Kidney (tissue), 14 donors: Measurements from ENCODE around the gene CPT2. TPM values are rescaled to one million over a fixed set of nuclear protein-coding genes. Genes with fewer than 3 reads are reported as not detected.

Experiments used
- DNase-seq, 5 donors: peaks; one replicate each; pipeline ENCODE4 v3.0.0-alpha.2; 2013 to 2020
- FAIRE-seq: peaks from 2 replicates; lab custom pipeline; 2012; peaks lifted over from hg19 to GRCh38; lab: Jason Lieb, UNC
- H3K27ac ChIP-seq, 2 donors: one replicate each; pipeline ENCODE4 v1.7.0; 2013; ENCODE audit warnings: low read depth in 2 of 2, low read length in 2 of 2, inconsistent platforms in 1 of 2
- H3K27me3 ChIP-seq: one replicate; pipeline ENCODE4 v1.7.1; 2013; ENCODE audit warnings: low read length, inconsistent platforms; ENCODE audit not compliant: control insufficient read depth, insufficient read depth
- H3K36me3 ChIP-seq, 3 donors: one replicate each; pipeline versions ENCODE4 v1.7.0 to v1.7.1; 2013; ENCODE audit warnings: low read length in 3 of 3, control low read depth in 1 of 3, inconsistent platforms in 1 of 3; ENCODE audit not compliant: insufficient read depth in 3 of 3, control insufficient read depth in 2 of 3
- H3K4me1 ChIP-seq, 3 donors: one replicate each; pipeline versions ENCODE4 v1.7.0 to v1.7.1; 2013; ENCODE audit warnings: low read length in 3 of 3, inconsistent platforms in 1 of 3, low read depth in 1 of 3; ENCODE audit not compliant: control insufficient read depth in 2 of 3, insufficient read depth in 2 of 3
- H3K4me3 ChIP-seq, 3 donors: one replicate each; pipeline versions ENCODE4 v1.7.0 to v1.8.1; 2013; ENCODE audit warnings: low read length in 3 of 3, control low read depth in 1 of 3, inconsistent platforms in 1 of 3
- H3K9ac ChIP-seq, 3 donors: one replicate each; pipeline versions ENCODE4 v1.7.0 to v1.7.1; 2013; ENCODE audit warnings: low read length in 3 of 3, control low read depth in 1 of 3, inconsistent platforms in 1 of 3
- H3K9me3 ChIP-seq, 3 donors: one replicate each; pipeline versions ENCODE4 v1.7.0 to v1.7.1; 2013; ENCODE audit warnings: low read length in 3 of 3, control low read depth in 1 of 3, inconsistent platforms in 1 of 3; ENCODE audit not compliant: control insufficient read depth in 2 of 3, insufficient read depth in 1 of 3
- CTCF ChIP-seq: IDR thresholded peaks from 3 replicates; pipeline ENCODE4 v1.5.1; 2012; ENCODE audit warnings: mild to moderate bottlenecking, moderate library complexity, borderline replicate concordance; ENCODE audit not compliant: insufficient read depth; ENCODE audit errors: extremely low read depth
- intact Hi-C: fragments of 100-400 bp; cut with DNase I; formaldehyde crosslinking; loops from one replicate; pipeline ENCODE4 v1.11.1; 2022
- polyA plus RNA-seq: library from polyadenylated mRNA; stranded (reverse); fragments of 350-450 nt; fragmentation: Illumina TruSeq; extraction: RNeasy Lipid Tissue Mini Kit (QIAGEN cat#74804); gene quantifications from one replicate; pipeline ENCODE4 v1.2.3, GENCODE V29; 2014; ENCODE audit warnings: low read depth, low replicate concordance; ENCODE audit not compliant: insufficient read depth
- total RNA-seq: library from RNA; stranded (reverse); fragmentation: NEBNext Ultra II Directional; extraction: Animal tissue kit (Norgen Biotek cat#: 25700); gene quantifications from one replicate; pipeline ENCODE4 v1.2.1, GENCODE V29; 2021
- donor health status: control.
- donor health status: control.
- donor health status: control.
- donor health status: control.
- donor health status: control.
- donor health status: DM: yes; HTN: yes; CAD: no.
- donor health status: Normal renal cell carcinoma (clear cell type).

Gene CPT2
- total and polyA plus RNA-seq, 2 donors from 2014 or later, result 24.2 to 57.7 TPM

DNA sequence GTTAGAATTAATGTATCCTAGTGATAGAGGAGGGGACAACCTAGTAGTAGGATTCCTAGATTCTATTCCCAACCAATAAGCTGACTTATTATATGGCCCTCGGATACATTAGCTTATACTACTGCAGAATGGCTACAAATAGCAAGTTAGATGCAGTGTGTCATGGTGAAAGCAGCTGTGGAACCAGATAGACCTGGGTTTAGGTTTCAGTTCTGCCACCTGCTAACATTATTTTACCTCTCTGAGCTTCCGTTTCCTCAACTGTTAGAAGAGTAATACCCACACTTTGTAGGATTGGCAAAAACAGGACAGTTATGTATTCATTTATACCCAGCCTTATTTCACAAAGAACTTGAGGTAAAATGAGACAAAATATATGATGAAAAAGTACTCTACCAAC lies 63.3 kb downstream of the CPT2 start:
- no peak for FAIRE-seq
- TF ChIP-seq CTCF, result no peak
- H3K9ac ChIP-seq, result no peak overlapping the region
- no peak overlapping the region for H3K27ac ChIP-seq
- H3K9me3 ChIP-seq, result no peaks in the 10 kb centered on the region
- no peaks in the 10 kb centered on the region for H3K27me3 ChIP-seq
- intact Hi-C loops, result no loop called here
- no peak overlapping the region for H3K4me3 ChIP-seq
- H3K36me3 ChIP-seq, result no peaks in the 10 kb centered on the region
- no peaks in the 10 kb centered on the region for H3K4me1 ChIP-seq
- DNase-seq, result no peak

DNA sequence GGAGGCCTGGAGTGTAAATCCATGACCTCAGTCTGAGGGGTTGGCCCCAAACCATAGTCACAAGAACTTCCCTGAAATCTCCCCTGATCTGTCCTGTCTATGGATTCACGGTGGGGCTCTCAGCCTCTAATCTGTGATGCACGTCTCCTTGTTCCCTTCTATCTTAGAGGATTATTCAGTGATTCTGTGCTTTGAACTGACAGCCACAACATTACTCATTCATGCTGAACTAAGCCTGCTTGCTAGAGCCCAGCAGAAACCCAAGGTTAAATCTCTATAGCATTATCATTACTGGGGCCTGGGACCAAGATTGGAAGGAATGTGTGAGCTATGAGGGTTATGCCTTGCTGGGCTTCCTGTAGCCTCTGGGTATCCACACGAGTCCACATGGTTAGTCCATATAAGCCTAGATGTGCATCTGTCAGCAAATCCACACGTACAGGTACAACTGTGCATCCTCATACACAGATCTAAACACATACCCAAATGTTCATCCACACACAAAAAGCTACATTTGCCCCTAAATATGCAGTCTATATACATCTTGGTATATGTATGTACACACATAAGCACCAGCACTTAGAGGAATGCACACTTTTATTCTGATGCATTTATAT lies 64.1 kb downstream of the CPT2 start:
- H3K27ac ChIP-seq, result no peak overlapping the region
- intact Hi-C loops, result no loop called here
- TF ChIP-seq CTCF, result no peak
- H3K27me3 ChIP-seq, result no peaks in the 10 kb centered on the region
- DNase-seq (no peak), FAIRE-seq (no peak)
- H3K9me3 ChIP-seq, result no peaks in the 10 kb centered on the region
- no peak overlapping the region for H3K9ac ChIP-seq
- H3K4me1 ChIP-seq, result no peaks in the 10 kb centered on the region
- H3K36me3 ChIP-seq, result no peaks in the 10 kb centered on the region
- H3K4me3 ChIP-seq, result no peak overlapping the region

- no peak for FAIRE-seq
- intact Hi-C loops, result no loop called here
- TF ChIP-seq CTCF, result no peak
These were observed 65.4 kb downstream of the CPT2 start for GRCh38 chr1:53262000-53262399.

More at GRCh38 chr1:53262000-53262399, 65.4 kb downstream of the CPT2 start:
- H3K4me1 ChIP-seq, result no peaks in the 10 kb centered on the region
- H3K4me3 ChIP-seq, result no peak overlapping the region
- no peaks in the 10 kb centered on the region for H3K27me3 ChIP-seq
- H3K9ac ChIP-seq, result no peak overlapping the region
- DNase-seq, result no peak
- no peaks in the 10 kb centered on the region for H3K9me3 ChIP-seq
- H3K36me3 ChIP-seq, result no peaks in the 10 kb centered on the region
- H3K27ac ChIP-seq, result no peak overlapping the region

Other genes with a start within 250 kb of the CPT2 start
- gene PODN, start 134.6 kb upstream of the CPT2 start, total RNA-seq, result 8.1 TPM
- 1.4 TPM for gene PODN, start 134.6 kb upstream of the CPT2 start, polyA plus RNA-seq
- not detected for gene SLC1A7, start 54.2 kb upstream of the CPT2 start, total RNA-seq
- gene SLC1A7, start 54.2 kb upstream of the CPT2 start, polyA plus RNA-seq, result 1.0 TPM
- gene CZIB, start 23.8 kb downstream of the CPT2 start, total RNA-seq, result 54.1 TPM
- gene CZIB, start 23.8 kb downstream of the CPT2 start, polyA plus RNA-seq, result 76.5 TPM
- gene MAGOH, start 41.7 kb downstream of the CPT2 start, total RNA-seq, result 39.4 TPM
- 64.6 TPM for gene MAGOH, start 41.7 kb downstream of the CPT2 start, polyA plus RNA-seq
- 6.9 TPM for gene LRP8, start 131.2 kb downstream of the CPT2 start, total RNA-seq
- gene LRP8, start 131.2 kb downstream of the CPT2 start, polyA plus RNA-seq, result 1.4 TPM